Caco-2 (cell line): ENCODE results near the gene ADCY1. TPM values are rescaled to one million over a fixed set of nuclear protein-coding genes. Genes with fewer than 3 reads are reported as not detected.

Source experiments
- BruUV-seq: library from RNA; stranded (reverse); fragments of 400-500 nt; replicated peaks from 2 replicates; lab custom pipeline; 2021; lab: Mats Ljungman, UMichigan
- CTCF ChIA-PET: fragments of 300-600 bp; sonication (Branson Sonifier 250); formaldehyde crosslinking; loops from one replicate; lab custom pipeline; 2022; ENCODE audit warnings: antibody characterized with exemption; lab: Charles Lee
- POLR2A ChIA-PET: fragments of 300-600 bp; sonication (Branson Sonifier 250); formaldehyde crosslinking; loops from one replicate; lab custom pipeline; 2022; ENCODE audit warnings: antibody characterized with exemption; lab: Charles Lee
- DNase-seq, 2 experiments: peaks; one replicate each; pipeline versions ENCODE4 v3.0.0 to v3.0.0-alpha.2; 2020 to 2022
- H3K27me3 ChIP-seq: replicated peaks from 2 replicates; pipeline ENCODE4 v1.6.0; 2011; ENCODE audit warnings: low read length; ENCODE audit not compliant: control insufficient read depth, insufficient read depth
- H3K36me3 ChIP-seq: 2 replicates; pipeline ENCODE4 v1.5.1; 2011; ENCODE audit warnings: low read length; ENCODE audit not compliant: control insufficient read depth, insufficient read depth
- H3K4me1 ChIP-seq: fragments of 250-450 bp; sonication (Bioruptor Pico); 2 replicates; pipeline ENCODE4 v1.5.1; 2020; ENCODE audit warnings: mild to moderate bottlenecking
- H3K4me3 ChIP-seq: 2 replicates; pipeline ENCODE4 v1.5.1; 2011; ENCODE audit warnings: low read depth, mild to moderate bottlenecking, control low read depth, low read length
- H3K9me3 ChIP-seq: fragments of 250-450 bp; sonication (Bioruptor Pico); 2 replicates; pipeline ENCODE4 v1.5.1; 2020; ENCODE audit warnings: mild to moderate bottlenecking, moderate library complexity
- H3K27ac Mint-ChIP-seq: one replicate; pipeline ENCODE4 v1.8.0; 2022; ENCODE audit warnings: mixed read lengths; ENCODE audit not compliant: unreplicated experiment
- H3K27me3 Mint-ChIP-seq: one replicate; pipeline ENCODE4 v1.8.0; 2022; ENCODE audit warnings: mixed read lengths; ENCODE audit not compliant: insufficient read depth, unreplicated experiment
- H3K36me3 Mint-ChIP-seq: one replicate; pipeline ENCODE4 v1.8.0; 2022; ENCODE audit warnings: mild to moderate bottlenecking, mixed read lengths; ENCODE audit not compliant: insufficient read depth, unreplicated experiment
- H3K4me1 Mint-ChIP-seq: one replicate; pipeline ENCODE4 v1.8.0; 2022; ENCODE audit warnings: low read depth, mixed read lengths; ENCODE audit not compliant: unreplicated experiment
- H3K4me3 Mint-ChIP-seq: one replicate; pipeline ENCODE4 v1.8.0; 2022; ENCODE audit warnings: mild to moderate bottlenecking, moderate library complexity, mixed read lengths; ENCODE audit not compliant: unreplicated experiment
- H3K9me3 Mint-ChIP-seq: one replicate; pipeline ENCODE4 v1.8.0; 2022; ENCODE audit warnings: mixed read lengths; ENCODE audit not compliant: unreplicated experiment
- intact Hi-C: fragments of 100-400 bp; cut with micrococcal nuclease; formaldehyde crosslinking; loops from one replicate; pipeline ENCODE4 v1.10.0; 2022; ENCODE audit not compliant: unreplicated experiment
- total RNA-seq: library from RNA; stranded (reverse); gene quantifications from 2 replicates; pipeline ENCODE4 v1.2.3, GENCODE V29; 2022
- TF ChIP-seq, protein P1 (sequence below), 2 experiments: fragments of 200-600 bp in 1 of 2; IDR thresholded peaks; 1 replicate in 1 of 2; 2 replicates in 1 of 2; pipeline versions ENCODE4 v1.5.1 to v1.8.0; 2011 to 2022; ENCODE audit warnings: antibody characterized with exemption in 1 of 2, control low read depth in 1 of 2, inconsistent platforms in 1 of 2, low read depth in 1 of 2, low read length in 1 of 2, mild to moderate bottlenecking in 1 of 2, moderate library complexity in 1 of 2; ENCODE audit not compliant: insufficient read depth in 1 of 2, severe bottlenecking in 1 of 2, unreplicated experiment in 1 of 2

The ADCY1 gene
- total RNA-seq, 1 experiment from 2014 or later: 2.9 TPM

- no peak overlapping the region for H3K4me3 Mint-ChIP-seq
- DNase-seq: no peak
- H3K4me3 ChIP-seq: no peak overlapping the region
- no peaks in the 10 kb centered on the region for H3K36me3 Mint-ChIP-seq
- H3K27ac Mint-ChIP-seq: no peak overlapping the region
- no peaks in the 10 kb centered on the region for H3K36me3 ChIP-seq
- no peaks in the 10 kb centered on the region for H3K4me1 ChIP-seq
- no peaks in the 10 kb centered on the region for H3K27me3 ChIP-seq
- intact Hi-C loops: no loop called here
- H3K9me3 Mint-ChIP-seq: no peaks in the 10 kb centered on the region
- no peaks in the 10 kb centered on the region for H3K4me1 Mint-ChIP-seq
- TF ChIP-seq, protein P1, sequence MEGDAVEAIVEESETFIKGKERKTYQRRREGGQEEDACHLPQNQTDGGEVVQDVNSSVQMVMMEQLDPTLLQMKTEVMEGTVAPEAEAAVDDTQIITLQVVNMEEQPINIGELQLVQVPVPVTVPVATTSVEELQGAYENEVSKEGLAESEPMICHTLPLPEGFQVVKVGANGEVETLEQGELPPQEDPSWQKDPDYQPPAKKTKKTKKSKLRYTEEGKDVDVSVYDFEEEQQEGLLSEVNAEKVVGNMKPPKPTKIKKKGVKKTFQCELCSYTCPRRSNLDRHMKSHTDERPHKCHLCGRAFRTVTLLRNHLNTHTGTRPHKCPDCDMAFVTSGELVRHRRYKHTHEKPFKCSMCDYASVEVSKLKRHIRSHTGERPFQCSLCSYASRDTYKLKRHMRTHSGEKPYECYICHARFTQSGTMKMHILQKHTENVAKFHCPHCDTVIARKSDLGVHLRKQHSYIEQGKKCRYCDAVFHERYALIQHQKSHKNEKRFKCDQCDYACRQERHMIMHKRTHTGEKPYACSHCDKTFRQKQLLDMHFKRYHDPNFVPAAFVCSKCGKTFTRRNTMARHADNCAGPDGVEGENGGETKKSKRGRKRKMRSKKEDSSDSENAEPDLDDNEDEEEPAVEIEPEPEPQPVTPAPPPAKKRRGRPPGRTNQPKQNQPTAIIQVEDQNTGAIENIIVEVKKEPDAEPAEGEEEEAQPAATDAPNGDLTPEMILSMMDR (IDR thresholded peaks at IDR 0.05; ENCODE audit: insufficient read depth in 1 of 2, low read depth in 1 of 2, low read length in 1 of 2, severe bottlenecking in 1 of 2, unreplicated experiment in 1 of 2): no peak
- ChIA-PET POLR2A (interaction anchor here (0.6 kb wide), 1 partner anchor 184 kb away, joined by 3 read pairs; no protein-coding TSS in a partner anchor), CTCF (no interaction called here)
- peaks cover 4% of the 10 kb centered on the region for H3K27me3 Mint-ChIP-seq
- no TSS peak for BruUV-seq
- no peaks in the 10 kb centered on the region for H3K9me3 ChIP-seq
Measured at GRCh38 chr7:45670227-45670626, 96.1 kb downstream of the ADCY1 start.

DNA sequence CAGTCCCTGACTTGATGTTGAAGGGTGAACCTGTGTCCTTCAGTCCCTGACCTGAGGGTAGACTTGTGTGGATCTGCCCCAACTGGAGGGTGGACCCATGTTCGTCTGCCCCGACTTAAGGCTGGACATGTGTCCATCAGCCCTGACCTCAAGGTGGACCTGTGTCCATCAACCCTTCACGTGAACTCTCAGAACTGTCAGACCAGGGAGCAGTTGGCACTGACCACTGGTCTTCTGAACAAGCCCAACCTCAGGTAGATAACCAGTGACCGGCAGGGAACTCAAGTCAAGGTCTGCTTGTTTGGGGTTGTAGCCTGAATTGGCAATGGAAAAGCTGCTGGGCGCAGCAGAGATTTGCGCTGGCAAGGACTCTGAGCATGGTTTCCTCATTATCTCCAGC is 96.5 kb downstream of the ADCY1 start:
- no peaks in the 10 kb centered on the region for H3K9me3 Mint-ChIP-seq
- DNase-seq: no peak
- H3K27me3 ChIP-seq: no peaks in the 10 kb centered on the region
- no peak overlapping the region for H3K4me3 ChIP-seq
- ChIA-PET CTCF (no interaction called here), POLR2A (no interaction called here)
- H3K27ac Mint-ChIP-seq: no peak overlapping the region
- H3K4me1 ChIP-seq: no peaks in the 10 kb centered on the region
- H3K27me3 Mint-ChIP-seq: peaks cover 6% of the 10 kb centered on the region
- no peaks in the 10 kb centered on the region for H3K36me3 ChIP-seq
- H3K9me3 ChIP-seq: no peaks in the 10 kb centered on the region
- no peaks in the 10 kb centered on the region for H3K36me3 Mint-ChIP-seq
- intact Hi-C loops: no loop called here
- no peaks in the 10 kb centered on the region for H3K4me1 Mint-ChIP-seq
- BruUV-seq: no TSS peak
- no peak overlapping the region for H3K4me3 Mint-ChIP-seq
- TF ChIP-seq, protein P1 (IDR thresholded peaks at IDR 0.05; ENCODE audit: insufficient read depth in 1 of 2, low read depth in 1 of 2, low read length in 1 of 2, severe bottlenecking in 1 of 2, unreplicated experiment in 1 of 2): no peak

DNA sequence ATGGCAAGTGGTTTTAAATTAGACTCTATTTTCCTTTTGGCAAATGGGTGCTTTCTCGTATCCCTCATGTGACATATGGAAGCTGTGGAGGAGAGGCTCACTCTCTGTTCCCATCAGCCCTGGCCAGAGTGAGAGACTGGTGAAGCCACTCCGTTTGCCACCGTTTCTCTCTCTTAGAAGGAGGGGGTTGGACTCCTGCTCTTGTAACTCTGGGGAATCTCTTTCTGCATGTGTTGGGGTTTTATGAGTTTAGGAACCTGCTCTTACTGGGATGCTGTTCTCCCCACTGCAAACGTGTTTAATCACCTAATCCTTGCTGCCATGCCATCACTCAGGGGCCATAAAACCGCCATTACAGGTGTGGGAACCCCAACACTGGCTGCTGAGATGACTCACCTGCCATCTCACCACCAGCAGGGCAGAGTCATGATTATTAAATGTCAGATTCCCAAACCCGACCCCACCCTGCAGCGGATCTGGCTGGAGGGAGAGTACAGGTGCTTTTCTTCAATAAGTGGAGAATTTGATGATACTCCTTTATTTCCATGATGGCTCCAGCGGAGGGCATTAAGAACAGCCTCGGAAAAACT is 103.2 kb downstream of the ADCY1 start:
- no peak for DNase-seq
- H3K36me3 Mint-ChIP-seq: no peaks in the 10 kb centered on the region

More for the DNA sequence above, 103.2 kb downstream of the ADCY1 start:
- intact Hi-C loops: no loop called here
- Histone ChIP-seq H3K27me3 (no peaks in the 10 kb centered on the region), H3K4me1 (no peaks in the 10 kb centered on the region), H3K36me3 (no peaks in the 10 kb centered on the region), H3K4me3 (no peak overlapping the region), H3K9me3 (no peaks in the 10 kb centered on the region)
- POLR2A ChIA-PET: no interaction called here
- no TSS peak for BruUV-seq
- CTCF ChIA-PET: no interaction called here
- Mint-ChIP-seq H3K27ac (no peak overlapping the region), H3K27me3 (peaks cover 8% of the 10 kb centered on the region), H3K4me3 (no peak overlapping the region), H3K9me3 (no peaks in the 10 kb centered on the region), H3K4me1 (peaks cover 22% of the 10 kb centered on the region)
- TF ChIP-seq, protein P1 (IDR thresholded peaks at IDR 0.05; ENCODE audit: insufficient read depth in 1 of 2, low read depth in 1 of 2, low read length in 1 of 2, severe bottlenecking in 1 of 2, unreplicated experiment in 1 of 2): no peak
